Aorta (tissue), 5 donors: ENCODE measurements around the gene MED27. TPM values are rescaled to one million over a fixed set of nuclear protein-coding genes. Genes with fewer than 3 reads are reported as not detected.
"Not testable (repeated sequence)": the region's sequence is repeated elsewhere in the genome, so short reads cannot be mapped to it uniquely, and the experiment has no call there.

ENCODE experiments used
- ATAC-seq: fragments of 200-7000 bp; cut with Tn5 transposase; one replicate; pipeline ENCODE4 v1.9.1; 2022; ENCODE audit warnings: moderate library complexity; ENCODE audit not compliant: low FRiP score
- DNase-seq, 2 donors: peaks; one replicate each; pipeline ENCODE4 v3.0.0-alpha.2; 2020
- H3K27ac ChIP-seq, 2 donors: one replicate each; pipeline ENCODE4 v1.5.1; 2013; ENCODE audit warnings: low read length in 2 of 2, mild to moderate bottlenecking in 2 of 2, moderate library complexity in 2 of 2, control low read depth in 1 of 2, inconsistent platforms in 1 of 2, low read depth in 1 of 2
- H3K27me3 ChIP-seq, 2 donors: one replicate each; pipeline ENCODE4 v1.6.1; 2013; ENCODE audit warnings: control low read depth in 1 of 2, low read length in 1 of 2, mild to moderate bottlenecking in 1 of 2, moderate library complexity in 1 of 2; ENCODE audit not compliant: insufficient read depth in 2 of 2, control insufficient read depth in 1 of 2
- H3K36me3 ChIP-seq, 2 donors: one replicate each; pipeline ENCODE4 v1.6.1; 2013; ENCODE audit warnings: control low read depth in 1 of 2, low read length in 1 of 2, mild to moderate bottlenecking in 1 of 2; ENCODE audit not compliant: insufficient read depth in 2 of 2, control insufficient read depth in 1 of 2
- H3K4me1 ChIP-seq, 2 donors: one replicate each; pipeline ENCODE4 v1.6.1; 2013; ENCODE audit warnings: low read length in 2 of 2, control low read depth in 1 of 2, mild to moderate bottlenecking in 1 of 2, moderate library complexity in 1 of 2; ENCODE audit not compliant: insufficient read depth in 2 of 2, control insufficient read depth in 1 of 2
- H3K4me3 ChIP-seq, 2 donors: one replicate each; pipeline ENCODE4 v1.5.1; 2013; ENCODE audit warnings: low read length in 2 of 2, control low read depth in 1 of 2, mild to moderate bottlenecking in 1 of 2
- H3K9me3 ChIP-seq: one replicate; pipeline ENCODE4 v1.6.1; 2013; ENCODE audit warnings: mild to moderate bottlenecking, low read length; ENCODE audit not compliant: control insufficient read depth
- WGBS, 2 donors: extraction: QIAGEN DNeasy Blood & Tissue Kit; methylation state at CpG; one replicate each; pipeline ENCODE4 v1.1.7; 2013; 5-methylcytosine and 5-hydroxymethylcytosine counted together
- intact Hi-C, 2 donors: fragments of 100-400 bp; cut with DNase I; formaldehyde crosslinking; loops; one replicate each; pipeline versions ENCODE4 v1.14.2 to v1.15.0; 2022
- polyA plus RNA-seq, 2 donors: library from polyadenylated mRNA; stranded (reverse); fragments of 200-250 nt; gene quantifications; one replicate each; pipeline ENCODE4 v1.2.3, GENCODE V29; 2013
- total RNA-seq, 2 donors: library from RNA; stranded (reverse); fragmentation: NEBNext Ultra II Directional; extraction: Animal tissue kit (Norgen Biotek cat#: 25700); gene quantifications; one replicate each; pipeline ENCODE4 v1.2.1, GENCODE V29; 2021
- donor health status: healthy with polysubstance abuse.
- donor health status: Bipolar disorder and iron deficiency.
- donor health status: DM: no; HTN: no; CAD: no.
- donor health status: DM: no; HTN: no; CAD: no.
- donor health status: DM: yes; HTN: yes; CAD: no.

MED27 gene
- total and polyA plus RNA-seq, 4 donors, result 15.5 to 25.1 (median 20.9) TPM

DNA sequence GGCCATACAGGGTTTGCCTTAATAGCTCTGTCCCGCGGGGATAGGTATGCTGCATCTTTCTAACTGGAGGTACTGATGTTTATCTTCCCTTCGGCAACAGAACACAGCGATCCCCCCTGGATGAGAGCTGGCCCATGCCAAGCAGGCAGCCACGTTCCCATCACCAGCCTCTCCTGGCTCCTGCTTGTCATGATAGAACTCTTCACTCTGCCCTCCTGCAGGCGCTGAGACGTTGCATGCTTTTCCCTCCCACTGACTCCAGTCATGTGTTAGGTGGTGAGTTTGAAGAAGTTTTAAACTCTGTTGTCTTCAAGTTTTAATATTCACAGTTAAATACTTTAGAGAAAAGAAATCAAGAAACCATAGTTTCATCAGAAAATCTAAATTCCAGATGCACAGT lies 60.0 kb downstream of the MED27 start:
- no peak overlapping the region for H3K27ac ChIP-seq
- no peaks in the 10 kb centered on the region for H3K36me3 ChIP-seq
- H3K4me3 ChIP-seq, result no peak overlapping the region
- H3K27me3 ChIP-seq, result no peaks in the 10 kb centered on the region
- no peaks in the 10 kb centered on the region for H3K9me3 ChIP-seq
- 81 to 87% methylated on average over 7 of the region's 7 CpGs for WGBS, 2 donors
- intact Hi-C loops, result no loop called here
- H3K4me1 ChIP-seq, result peaks cover 2 to 12% of the 10 kb centered on the region in 2 donors
- ATAC-seq (no peak), DNase-seq (no peak)

DNA sequence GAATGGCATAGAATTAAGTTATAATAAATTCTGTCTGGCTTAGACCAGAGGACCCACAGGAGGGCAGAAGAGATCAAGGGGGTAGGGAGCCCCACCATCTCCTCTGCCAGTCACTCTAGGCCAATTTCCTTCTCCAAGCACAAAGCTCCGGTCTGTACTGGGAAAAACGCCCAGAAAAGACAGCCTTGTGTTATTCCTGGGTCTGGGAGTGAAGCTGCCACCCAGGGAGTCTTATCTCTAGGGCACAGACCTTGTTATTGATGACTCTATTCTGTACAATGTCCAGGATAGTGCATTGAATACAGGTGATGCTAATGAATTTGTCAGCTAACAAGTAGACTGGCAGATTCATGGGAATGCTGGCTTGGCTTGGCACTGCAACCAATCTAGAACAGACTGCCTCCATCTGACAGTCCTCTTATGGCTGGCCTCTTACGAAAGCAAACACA lies 60.7 kb downstream of the MED27 start:
- 7 to 20% methylated on average over 3 of the region's 3 CpGs for WGBS, 2 donors
- ATAC-seq (no peak), DNase-seq (no peak)
- no peaks in the 10 kb centered on the region for H3K27me3 ChIP-seq
- H3K4me1 ChIP-seq, result peaks cover 2 to 12% of the 10 kb centered on the region in 2 donors
- H3K9me3 ChIP-seq, result no peaks in the 10 kb centered on the region
- H3K36me3 ChIP-seq, result no peaks in the 10 kb centered on the region
- H3K27ac ChIP-seq, result no peak overlapping the region
- H3K4me3 ChIP-seq, result no peak overlapping the region
- intact Hi-C loops, result no loop called here

- H3K9me3 ChIP-seq, result no peaks in the 10 kb centered on the region
- H3K36me3 ChIP-seq, result peaks cover 0 to 2% of the 10 kb centered on the region in 2 donors
- H3K27me3 ChIP-seq, result no peaks in the 10 kb centered on the region
- DNase-seq (no peak), ATAC-seq (no peak)
- no peak overlapping the region for H3K27ac ChIP-seq
- H3K4me1 ChIP-seq, result peaks cover 2 to 12% of the 10 kb centered on the region in 2 donors
- H3K4me3 ChIP-seq, result no peak overlapping the region
- WGBS, 2 donors, result 68 to 83% methylated on average over 3 of the region's 3 CpGs
- intact Hi-C loops, result no loop called here
Measured at GRCh38 chr9:132016456-132016855, 63.2 kb downstream of the MED27 start.

- H3K9me3 ChIP-seq, result no peaks in the 10 kb centered on the region
- intact Hi-C loops, result no loop called here
- H3K4me1 ChIP-seq, result peaks cover 2 to 10% of the 10 kb centered on the region in 2 donors
- H3K27ac ChIP-seq, result no peak overlapping the region
- peaks cover 0 to 2% of the 10 kb centered on the region in 2 donors for H3K36me3 ChIP-seq
- ATAC-seq (no peak), DNase-seq (no peak)
- H3K4me3 ChIP-seq, result no peak overlapping the region
- 98 to 100% methylated on average over 3 of the region's 3 CpGs for WGBS, 2 donors
- no peaks in the 10 kb centered on the region for H3K27me3 ChIP-seq
Measured at GRCh38 chr9:132015866-132016265, 63.8 kb downstream of the MED27 start.

DNA sequence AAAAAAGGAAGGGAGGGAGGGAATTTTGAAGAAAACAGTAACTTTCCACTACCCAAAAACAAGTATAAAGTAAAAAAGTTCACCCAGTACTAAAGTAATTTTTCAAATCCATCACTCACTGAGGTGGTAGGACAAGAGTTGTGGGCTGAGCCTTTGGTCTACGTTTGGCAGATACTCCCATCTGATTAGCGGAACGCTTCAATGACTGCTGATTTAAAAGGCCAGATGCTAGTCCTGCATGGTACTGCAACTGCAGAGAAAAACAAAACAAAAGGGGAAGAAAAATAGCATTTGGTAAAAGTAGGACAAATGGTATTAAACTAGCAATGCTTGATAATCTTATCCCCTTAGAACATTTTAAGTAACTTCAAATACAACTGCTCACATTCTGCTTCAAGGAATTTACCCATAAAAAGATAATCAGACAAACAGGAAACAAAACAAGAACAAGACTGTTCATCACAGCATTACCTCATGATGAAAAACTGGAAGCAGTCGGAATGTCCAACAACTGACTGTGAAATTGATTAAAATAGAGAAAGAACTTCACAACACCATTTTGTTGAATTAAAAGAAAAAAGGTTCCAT lies 65.4 kb downstream of the MED27 start:
- DNase-seq (no peak), ATAC-seq (no peak)
- H3K27me3 ChIP-seq, result no peaks in the 10 kb centered on the region
- no peak overlapping the region for H3K27ac ChIP-seq
- intact Hi-C loops, result no loop called here
- H3K4me1 ChIP-seq, result peaks cover 0 to under 1% of the 10 kb centered on the region in 2 donors
- no peaks in the 10 kb centered on the region for H3K9me3 ChIP-seq
- no peak overlapping the region for H3K4me3 ChIP-seq
- peaks cover 0 to 2% of the 10 kb centered on the region in 2 donors for H3K36me3 ChIP-seq
- WGBS, 2 donors, result 70 to 71% methylated on average over 4 of the region's 4 CpGs

DNA sequence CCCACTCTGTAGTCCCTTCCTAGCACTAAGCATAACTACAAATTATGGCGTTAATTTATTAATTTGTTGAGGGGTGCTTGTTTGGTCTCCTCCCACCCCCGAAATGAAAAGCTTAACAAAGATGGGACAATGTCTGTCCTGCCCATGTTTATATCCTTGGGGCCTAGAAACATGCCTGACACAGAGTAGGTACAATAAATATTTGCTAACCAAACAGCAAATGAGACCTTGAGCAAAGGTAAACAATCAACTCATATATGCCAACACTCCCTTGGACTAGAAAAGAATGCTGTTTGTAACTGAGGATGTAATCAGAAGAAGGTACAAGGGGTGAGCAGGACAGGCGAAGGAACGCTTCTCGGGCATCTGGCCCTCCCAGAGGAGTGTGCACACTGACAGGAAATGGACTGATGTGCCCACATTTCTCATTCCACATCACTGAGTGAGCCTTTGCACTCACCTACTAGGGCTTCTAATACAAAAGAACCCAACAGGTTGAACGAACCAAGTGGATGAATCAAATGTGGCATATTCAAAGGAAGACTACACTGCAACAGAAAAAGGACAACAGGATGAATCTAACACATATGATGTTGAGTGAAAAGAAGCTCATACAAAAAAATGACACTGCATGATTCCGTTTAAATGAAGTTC lies 66.8 kb downstream of the MED27 start:
- no peaks in the 10 kb centered on the region for H3K9me3 ChIP-seq
- no peak for DNase-seq
- ATAC-seq, result no peak
- no peaks in the 10 kb centered on the region for H3K27me3 ChIP-seq
- intact Hi-C loops, result no loop called here
- no peaks in the 10 kb centered on the region for H3K4me1 ChIP-seq
- H3K27ac ChIP-seq, result no peak overlapping the region
- H3K4me3 ChIP-seq, result no peak overlapping the region
- WGBS, 2 donors, result 95 to 96% methylated on average over 7 of the region's 7 CpGs
- H3K36me3 ChIP-seq, result peaks cover 0 to 2% of the 10 kb centered on the region in 2 donors

- DNase-seq (no peak), ATAC-seq (no peak)
- Histone ChIP-seq H3K36me3 (peaks cover 0 to 3% of the 10 kb centered on the region in 2 donors), H3K27me3 (no peaks in the 10 kb centered on the region), H3K27ac (no peak overlapping the region), H3K4me1 (no peaks in the 10 kb centered on the region), H3K4me3 (no peak overlapping the region), H3K9me3 (no peaks in the 10 kb centered on the region)
- intact Hi-C loops, result no loop called here
- WGBS, 2 donors, result 94 to 96% methylated on average over 3 of the region's 3 CpGs
Measured at GRCh38 chr9:132011896-132012295, 67.8 kb downstream of the MED27 start.

DNA sequence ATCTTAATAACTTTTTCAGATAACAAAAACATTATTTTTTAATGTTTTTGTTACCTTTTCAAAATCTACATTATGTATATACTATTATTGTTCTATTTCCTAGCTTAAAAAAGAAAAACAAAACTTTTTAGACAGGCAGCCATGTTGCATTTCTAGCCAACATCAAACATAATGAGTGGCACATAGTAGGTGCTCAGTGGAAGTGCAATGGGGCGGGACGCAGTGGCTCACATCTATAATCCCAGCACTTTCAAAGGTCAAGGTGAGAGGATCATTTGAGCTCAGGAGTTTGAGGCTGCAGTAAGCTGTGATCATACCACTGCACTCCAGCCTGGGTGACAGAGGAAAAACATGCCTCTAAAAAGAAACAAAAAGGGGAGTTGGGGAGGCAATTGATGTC lies 68.4 kb downstream of the MED27 start:
- intact Hi-C loops, result no loop called here
- no peaks in the 10 kb centered on the region for H3K27me3 ChIP-seq
- DNase-seq (no peak), ATAC-seq (no peak)
- H3K4me1 ChIP-seq, result peaks cover 0 to 4% of the 10 kb centered on the region in 2 donors
- no peak overlapping the region for H3K27ac ChIP-seq
- H3K4me3 ChIP-seq, result no peak overlapping the region
- H3K36me3 ChIP-seq, result peaks cover 0 to 3% of the 10 kb centered on the region in 2 donors
- no peaks in the 10 kb centered on the region for H3K9me3 ChIP-seq
- 97% methylated on average over 2 of the region's 2 CpGs for WGBS, 2 donors

DNA sequence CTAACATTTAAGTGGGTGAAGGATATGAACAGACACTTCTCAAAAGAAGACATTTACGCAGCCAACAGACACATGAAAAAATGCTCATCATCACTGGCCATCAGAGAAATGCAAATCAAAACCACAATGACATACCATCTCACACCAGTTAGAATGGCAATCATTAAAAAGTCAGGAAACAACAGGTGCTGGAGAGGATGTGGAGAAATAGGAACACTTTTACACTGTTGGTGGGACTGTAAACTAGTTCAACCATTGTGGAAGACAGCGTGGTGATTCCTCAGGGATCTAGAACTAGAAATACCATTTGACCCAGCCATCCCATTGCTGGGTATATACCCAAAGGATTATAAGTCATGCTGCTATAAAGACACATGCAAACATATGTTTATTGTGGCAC lies 69.5 kb downstream of the MED27 start:
- ATAC-seq, H3K9me3 ChIP-seq, H3K27me3 ChIP-seq, DNase-seq, intact Hi-C loops, H3K4me3 ChIP-seq, H3K27ac ChIP-seq, H3K4me1 ChIP-seq, H3K36me3 ChIP-seq: not testable (repeated sequence)
- 69 to 78% methylated on average over 2 of the region's 2 CpGs for WGBS, 2 donors
